Liver (tissue), 9 donors: ENCODE results near the gene MRGPRX4. TPM values are rescaled to one million over a fixed set of nuclear protein-coding genes. Genes with fewer than 3 reads are reported as not detected.
"Not testable (repeated sequence)": the region's sequence is repeated elsewhere in the genome, so short reads cannot be mapped to it uniquely, and the experiment has no call there.

ENCODE experiments used
- DNase-seq: peaks from one replicate; pipeline ENCODE4 v3.0.0-alpha.2; 2017; ENCODE audit warnings: low spot score
- H3K27ac ChIP-seq, 2 donors: one replicate each; pipeline ENCODE4 v1.7.0; 2013; ENCODE audit warnings: inconsistent platforms in 2 of 2, low read length in 2 of 2, control low read depth in 1 of 2, low read depth in 1 of 2, mild to moderate bottlenecking in 1 of 2
- H3K27me3 ChIP-seq, 4 donors: one replicate each; pipeline versions ENCODE4 v1.6.1 to v1.7.0; 2013; ENCODE audit warnings: low read length in 3 of 4, inconsistent platforms in 1 of 4, mild to moderate bottlenecking in 1 of 4, moderate library complexity in 1 of 4; ENCODE audit not compliant: control insufficient read depth in 4 of 4, insufficient read depth in 4 of 4
- H3K36me3 ChIP-seq, 4 donors: one replicate each; pipeline versions ENCODE4 v1.6.1 to v1.7.0; 2013; ENCODE audit warnings: low read length in 3 of 4, mild to moderate bottlenecking in 3 of 4, low read depth in 1 of 4, moderate library complexity in 1 of 4; ENCODE audit not compliant: control insufficient read depth in 4 of 4, insufficient read depth in 3 of 4
- H3K4me1 ChIP-seq, 4 donors: one replicate each; pipeline versions ENCODE4 v1.6.1 to v1.7.0; 2013; ENCODE audit warnings: low read length in 3 of 4, mild to moderate bottlenecking in 3 of 4, moderate library complexity in 1 of 4; ENCODE audit not compliant: control insufficient read depth in 4 of 4, insufficient read depth in 4 of 4
- H3K4me3 ChIP-seq, 3 donors: one replicate each; pipeline versions ENCODE4 v1.6.1 to v1.7.0; 2013; ENCODE audit warnings: low read length in 3 of 3, control low read depth in 1 of 3, low read depth in 1 of 3, mild to moderate bottlenecking in 1 of 3
- H3K9ac ChIP-seq, 2 donors: one replicate each; pipeline ENCODE4 v1.7.0; 2013; ENCODE audit warnings: low read length in 2 of 2, mild to moderate bottlenecking in 2 of 2, moderate library complexity in 2 of 2, control low read depth in 1 of 2, low read depth in 1 of 2
- H3K9me3 ChIP-seq, 4 donors: one replicate each; pipeline versions ENCODE4 v1.6.1 to v1.7.0; 2013; ENCODE audit warnings: low read length in 3 of 4; ENCODE audit not compliant: control insufficient read depth in 4 of 4
- CTCF ChIP-seq: fragments of 150-350 bp; IDR thresholded peaks from 2 replicates; pipeline ENCODE4 v1.5.1; 2017; ENCODE audit warnings: improper control_type of control experiment, low read depth, low read length; ENCODE audit not compliant: missing input control
- EGR1 ChIP-seq, 2 donors: IDR thresholded peaks; 2 replicates each; pipeline ENCODE4 v1.6.1; 2016 to 2018; ENCODE audit warnings: antibody characterized with exemption in 2 of 2, low read depth in 2 of 2
- FOXA1 ChIP-seq: IDR thresholded peaks from 2 replicates; pipeline ENCODE4 v1.6.1; 2016; ENCODE audit warnings: antibody characterized with exemption
- FOXA2 ChIP-seq: IDR thresholded peaks from 2 replicates; pipeline ENCODE4 v1.6.1; 2016; ENCODE audit warnings: antibody characterized with exemption
- GABPA ChIP-seq, 2 donors: IDR thresholded peaks in 1 of 2; conservative IDR thresholded peaks in 1 of 2; 2 replicates each; pipeline ENCODE4 v1.6.1; 2016; ENCODE audit warnings: antibody characterized with exemption in 2 of 2, mild to moderate bottlenecking in 1 of 2, moderate library complexity in 1 of 2
- HNF4A ChIP-seq, 2 donors: conservative IDR thresholded peaks; 2 replicates each; pipeline ENCODE4 v1.6.1; 2016; ENCODE audit warnings: antibody characterized with exemption in 2 of 2, mild to moderate bottlenecking in 2 of 2
- HNF4G ChIP-seq: IDR thresholded peaks from 2 replicates; pipeline ENCODE4 v1.6.1; 2016; ENCODE audit warnings: antibody characterized with exemption
- JUND ChIP-seq, 2 donors: IDR thresholded peaks; 2 replicates each; pipeline ENCODE4 v1.6.1; 2016; ENCODE audit warnings: antibody characterized with exemption in 2 of 2
- NR2F2 ChIP-seq: IDR thresholded peaks from 2 replicates; pipeline ENCODE4 v1.6.1; 2016; ENCODE audit warnings: antibody characterized with exemption
- RAD21 ChIP-seq, 2 donors: IDR thresholded peaks; 2 replicates each; pipeline ENCODE4 v1.6.1; 2016; ENCODE audit warnings: antibody characterized with exemption in 2 of 2, mild to moderate bottlenecking in 2 of 2
- RXRA ChIP-seq, 2 donors: IDR thresholded peaks; 2 replicates each; pipeline ENCODE4 v1.6.1; 2017 to 2018; ENCODE audit warnings: antibody characterized with exemption in 2 of 2, mild to moderate bottlenecking in 1 of 2
- SP1 ChIP-seq: IDR thresholded peaks from 2 replicates; pipeline ENCODE4 v1.6.1; 2018; ENCODE audit warnings: antibody characterized with exemption, mild to moderate bottlenecking
- TAF1 ChIP-seq: conservative IDR thresholded peaks from 2 replicates; pipeline ENCODE4 v1.6.1; 2016; ENCODE audit warnings: antibody characterized with exemption, mild to moderate bottlenecking
- YY1 ChIP-seq: IDR thresholded peaks from 2 replicates; pipeline ENCODE4 v1.6.1; 2016; ENCODE audit warnings: antibody characterized with exemption, mild to moderate bottlenecking
- WGBS: extraction: QIAGEN DNeasy Blood & Tissue Kit; methylation state at CpG from one replicate; pipeline ENCODE4 v1.1.7; 2013; 5-methylcytosine and 5-hydroxymethylcytosine counted together
- polyA plus RNA-seq, 2 donors: library from polyadenylated mRNA; stranded (reverse) in 1 of 2; unstranded in 1 of 2; fragments of 200-250 nt in 1 of 2; fragments of >200 nt in 1 of 2; fragmentation: Nextera tagmentation in 1 of 2; extraction: Ambion mirVana in 1 of 2; gene quantifications; one replicate each; pipeline versions ENCODE4 v1.2.1 to v1.2.3, GENCODE V29; 2013 to 2015
- total RNA-seq, 2 donors: library from RNA; depleted of rRNA; stranded (reverse); fragments of >200 nt; gene quantifications; one replicate each; pipeline ENCODE4 v1.2.3, GENCODE V29; 2014
- TF ChIP-seq, protein P1 (sequence below): IDR thresholded peaks from 2 replicates; pipeline ENCODE4 v1.6.1; 2016; ENCODE audit warnings: antibody characterized with exemption, mild to moderate bottlenecking
- TF ChIP-seq, protein P2 (sequence below): IDR thresholded peaks from 2 replicates; pipeline ENCODE4 v1.6.1; 2016; ENCODE audit warnings: antibody characterized with exemption
- TF ChIP-seq, protein P3 (sequence below): IDR thresholded peaks from 2 replicates; pipeline ENCODE4 v1.6.1; 2016; ENCODE audit warnings: antibody characterized with exemption
- TF ChIP-seq, protein P4 (sequence below): IDR thresholded peaks from 2 replicates; pipeline ENCODE4 v1.6.1; 2016; ENCODE audit warnings: antibody characterized with exemption
- donor health status: healthy.
- donor health status: healthy.
- donor health status: healthy.
- donor health status: healthy.
- donor health status: healthy.

The MRGPRX4 gene
- total RNA-seq (not detected), polyA plus RNA-seq (not detected)

GRCh38 chr11:18172666-18173065 is at the start of gene MRGPRX4:
TSS of gene MRGPRX4 (plus strand) at chr11:18172837. CDS start at chr11:18173257, 420 bp downstream.
- no peaks in the 10 kb centered on the region for H3K9me3 ChIP-seq
- no peak for DNase-seq
- no peaks in the 10 kb centered on the region for H3K4me1 ChIP-seq
- no peak within 1 kb of the TSS for H3K27ac ChIP-seq
- no peak within 1 kb of the TSS for H3K9ac ChIP-seq
- no peak within 1 kb of the TSS for H3K4me3 ChIP-seq
- H3K36me3 ChIP-seq, result no peaks in the 10 kb centered on the region
- TF ChIP-seq, protein P1, sequence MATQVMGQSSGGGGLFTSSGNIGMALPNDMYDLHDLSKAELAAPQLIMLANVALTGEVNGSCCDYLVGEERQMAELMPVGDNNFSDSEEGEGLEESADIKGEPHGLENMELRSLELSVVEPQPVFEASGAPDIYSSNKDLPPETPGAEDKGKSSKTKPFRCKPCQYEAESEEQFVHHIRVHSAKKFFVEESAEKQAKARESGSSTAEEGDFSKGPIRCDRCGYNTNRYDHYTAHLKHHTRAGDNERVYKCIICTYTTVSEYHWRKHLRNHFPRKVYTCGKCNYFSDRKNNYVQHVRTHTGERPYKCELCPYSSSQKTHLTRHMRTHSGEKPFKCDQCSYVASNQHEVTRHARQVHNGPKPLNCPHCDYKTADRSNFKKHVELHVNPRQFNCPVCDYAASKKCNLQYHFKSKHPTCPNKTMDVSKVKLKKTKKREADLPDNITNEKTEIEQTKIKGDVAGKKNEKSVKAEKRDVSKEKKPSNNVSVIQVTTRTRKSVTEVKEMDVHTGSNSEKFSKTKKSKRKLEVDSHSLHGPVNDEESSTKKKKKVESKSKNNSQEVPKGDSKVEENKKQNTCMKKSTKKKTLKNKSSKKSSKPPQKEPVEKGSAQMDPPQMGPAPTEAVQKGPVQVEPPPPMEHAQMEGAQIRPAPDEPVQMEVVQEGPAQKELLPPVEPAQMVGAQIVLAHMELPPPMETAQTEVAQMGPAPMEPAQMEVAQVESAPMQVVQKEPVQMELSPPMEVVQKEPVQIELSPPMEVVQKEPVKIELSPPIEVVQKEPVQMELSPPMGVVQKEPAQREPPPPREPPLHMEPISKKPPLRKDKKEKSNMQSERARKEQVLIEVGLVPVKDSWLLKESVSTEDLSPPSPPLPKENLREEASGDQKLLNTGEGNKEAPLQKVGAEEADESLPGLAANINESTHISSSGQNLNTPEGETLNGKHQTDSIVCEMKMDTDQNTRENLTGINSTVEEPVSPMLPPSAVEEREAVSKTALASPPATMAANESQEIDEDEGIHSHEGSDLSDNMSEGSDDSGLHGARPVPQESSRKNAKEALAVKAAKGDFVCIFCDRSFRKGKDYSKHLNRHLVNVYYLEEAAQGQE, result no peak
- TF ChIP-seq, protein P2, sequence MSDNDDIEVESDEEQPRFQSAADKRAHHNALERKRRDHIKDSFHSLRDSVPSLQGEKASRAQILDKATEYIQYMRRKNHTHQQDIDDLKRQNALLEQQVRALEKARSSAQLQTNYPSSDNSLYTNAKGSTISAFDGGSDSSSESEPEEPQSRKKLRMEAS, result no peak
- TF ChIP-seq FOXA2 (no peak), HNF4G (no peak), RXRA (IDR thresholded peaks at IDR 0.05) (no peak), YY1 (no peak), RAD21 (IDR thresholded peaks at IDR 0.05) (no peak), SP1 (no peak), NR2F2 (no peak), EGR1 (IDR thresholded peaks at IDR 0.05; ENCODE audit: low read depth in 2 of 2) (no peak), FOXA1 (no peak), TAF1 (no peak), JUND (IDR thresholded peaks at IDR 0.05) (no peak), GABPA (IDR thresholded peaks at IDR 0.05 in 1 of 2, conservative IDR thresholded peaks at IDR 0.05 in 1 of 2) (no peak), CTCF (no peak), HNF4A (conservative IDR thresholded peaks at IDR 0.05) (no peak)
- TF ChIP-seq, protein P3, sequence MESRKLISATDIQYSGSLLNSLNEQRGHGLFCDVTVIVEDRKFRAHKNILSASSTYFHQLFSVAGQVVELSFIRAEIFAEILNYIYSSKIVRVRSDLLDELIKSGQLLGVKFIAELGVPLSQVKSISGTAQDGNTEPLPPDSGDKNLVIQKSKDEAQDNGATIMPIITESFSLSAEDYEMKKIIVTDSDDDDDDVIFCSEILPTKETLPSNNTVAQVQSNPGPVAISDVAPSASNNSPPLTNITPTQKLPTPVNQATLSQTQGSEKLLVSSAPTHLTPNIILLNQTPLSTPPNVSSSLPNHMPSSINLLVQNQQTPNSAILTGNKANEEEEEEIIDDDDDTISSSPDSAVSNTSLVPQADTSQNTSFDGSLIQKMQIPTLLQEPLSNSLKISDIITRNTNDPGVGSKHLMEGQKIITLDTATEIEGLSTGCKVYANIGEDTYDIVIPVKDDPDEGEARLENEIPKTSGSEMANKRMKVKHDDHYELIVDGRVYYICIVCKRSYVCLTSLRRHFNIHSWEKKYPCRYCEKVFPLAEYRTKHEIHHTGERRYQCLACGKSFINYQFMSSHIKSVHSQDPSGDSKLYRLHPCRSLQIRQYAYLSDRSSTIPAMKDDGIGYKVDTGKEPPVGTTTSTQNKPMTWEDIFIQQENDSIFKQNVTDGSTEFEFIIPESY, result no peak
- TF ChIP-seq, protein P4, sequence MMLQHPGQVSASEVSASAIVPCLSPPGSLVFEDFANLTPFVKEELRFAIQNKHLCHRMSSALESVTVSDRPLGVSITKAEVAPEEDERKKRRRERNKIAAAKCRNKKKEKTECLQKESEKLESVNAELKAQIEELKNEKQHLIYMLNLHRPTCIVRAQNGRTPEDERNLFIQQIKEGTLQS, result no peak
- H3K27me3 ChIP-seq, result no peaks in the 10 kb centered on the region
- 86% methylated on average over 3 of the region's 3 CpGs for WGBS

- WGBS, result 78% methylated on average over 4 of the region's 4 CpGs
- not testable (repeated sequence) for H3K9ac ChIP-seq, H3K4me1 ChIP-seq, H3K4me3 ChIP-seq, H3K9me3 ChIP-seq, H3K27ac ChIP-seq, DNase-seq, H3K27me3 ChIP-seq, H3K36me3 ChIP-seq
Measured at GRCh38 chr11:18131115-18131514, 41.5 kb upstream of the MRGPRX4 start.
